AG09309 (cell line): ENCODE results near the gene STK32A.

Experiments used
- DNase-seq: peaks from one replicate; pipeline ENCODE4 v3.0.0-alpha.2; 2010; ENCODE audit warnings: low read depth
- H3K4me3 ChIP-seq: 2 replicates; pipeline ENCODE4 v1.5.1; 2011; ENCODE audit warnings: mild to moderate bottlenecking, low read depth, low read length, moderate library complexity; ENCODE audit not compliant: control insufficient read depth
- CTCF ChIP-seq: IDR thresholded peaks from 2 replicates; pipeline ENCODE4 v1.5.1; 2011; ENCODE audit warnings: mild to moderate bottlenecking, low read depth, low read length, inconsistent platforms; ENCODE audit not compliant: insufficient read depth, control insufficient read depth; ENCODE audit errors: missing control alignments

STK32A gene

GRCh38 chr5:147336876-147337275 lies 102.0 kb downstream of the STK32A start:
- no peak for TF ChIP-seq CTCF
- DNase-seq = no peak
- H3K4me3 ChIP-seq = no peak overlapping the region

GRCh38 chr5:147339313-147339712 lies 104.5 kb downstream of the STK32A start:
- no peak overlapping the region for H3K4me3 ChIP-seq
- DNase-seq = no peak
- TF ChIP-seq CTCF = no peak

- TF ChIP-seq CTCF = no peak
- DNase-seq = no peak
- no peak overlapping the region for H3K4me3 ChIP-seq
Measured at GRCh38 chr5:147340941-147341340, 106.1 kb downstream of the STK32A start.

- no peak for DNase-seq
- no peak overlapping the region for H3K4me3 ChIP-seq
- TF ChIP-seq CTCF = no peak
Measured at GRCh38 chr5:147341345-147341744, 106.5 kb downstream of the STK32A start.

- no peak for DNase-seq
- no peak overlapping the region for H3K4me3 ChIP-seq
- TF ChIP-seq CTCF = no peak
Measured at GRCh38 chr5:147344861-147345260, 110.0 kb downstream of the STK32A start.

GRCh38 chr5:147346006-147346561 lies 111.3 kb downstream of the STK32A start:
- DNase-seq = no peak
- no peak overlapping the region for H3K4me3 ChIP-seq
- peak; percentile 3 for TF ChIP-seq CTCF

- no peak for DNase-seq
- H3K4me3 ChIP-seq = no peak overlapping the region
- no peak for TF ChIP-seq CTCF
Measured at GRCh38 chr5:147348046-147348445, 113.2 kb downstream of the STK32A start.
